GM23248 (cell line): ENCODE data around the gene GPANK1.

Source experiments
- EZH2 ChIP-seq: fragments of 200-600 bp; sonication (generic); IDR thresholded peaks from 2 replicates; pipeline ENCODE4 v1.6.1; 2018; ENCODE audit warnings: antibody characterized with exemption, mild to moderate bottlenecking; ENCODE audit not compliant: insufficient read depth, poor library complexity, severe bottlenecking
- EZH2phosphoT487 ChIP-seq: fragments of 200-600 bp; sonication (generic); IDR thresholded peaks from 2 replicates; pipeline ENCODE4 v1.6.1; 2018; ENCODE audit warnings: antibody characterized with exemption, moderate library complexity, mild to moderate bottlenecking, low read depth; ENCODE audit not compliant: insufficient read depth

- TF ChIP-seq EZH2phosphoT487: no peak
- no peak for TF ChIP-seq EZH2
Measured at GRCh38 chr6:31660381-31661261, 4.2 kb downstream of the GPANK1 start, which contains the start of gene C6orf47.
